ENCODE measurements around the gene MARCHF10. TPM values are rescaled to one million over a fixed set of nuclear protein-coding genes. Genes with fewer than 3 reads are reported as not detected.

Gene MARCHF10
- polyA plus RNA-seq, 3 donors, result not detected

GRCh38 chr17:62684179-62684578 is 123.9 kb downstream of the MARCHF10 start:
- Histone ChIP-seq H2AFZ (ENCODE audit: insufficient read depth, low read depth, low read length, poor library complexity, severe bottlenecking) (no peak overlapping the region), H3K4me3 (replicated peaks in 1 of 3; ENCODE audit: low read depth in 2 of 3, low read length in 3 of 3) (no peak overlapping the region), H3K9me3 (replicated peaks in 1 of 2; ENCODE audit: control insufficient read depth in 1 of 2, insufficient read depth in 1 of 2, low read length in 2 of 2) (no peaks in the 10 kb centered on the region), H3K27me3 (ENCODE audit: control insufficient read depth in 2 of 2, insufficient read depth in 2 of 2, low read length in 2 of 2) (no peaks in the 10 kb centered on the region), H3K27ac (ENCODE audit: low read depth in 1 of 2, low read length in 2 of 2) (no peak overlapping the region), H3K4me1 (ENCODE audit: control insufficient read depth in 1 of 2, insufficient read depth in 2 of 2, low read length in 2 of 2) (no peaks in the 10 kb centered on the region), H3K79me2 (ENCODE audit: insufficient read depth, low read length) (no peaks in the 10 kb centered on the region), H3K36me3 (replicated peaks in 1 of 2; ENCODE audit: control insufficient read depth in 1 of 2, insufficient read depth in 2 of 2, low read length in 2 of 2) (no peaks in the 10 kb centered on the region), H4K20me1 (ENCODE audit: insufficient read depth, low read length) (no peaks in the 10 kb centered on the region), H3K4me2 (replicated peaks; ENCODE audit: extremely low read depth, low read length, poor library complexity, severe bottlenecking) (no peak overlapping the region), H3K9ac (ENCODE audit: insufficient read depth, low read length, poor library complexity, severe bottlenecking) (no peak overlapping the region)
- Mint-ChIP-seq H3K27ac (no peak overlapping the region), H3K36me3 (no peaks in the 10 kb centered on the region), H3K4me3 (no peak overlapping the region), H3K27me3 (ENCODE audit: low read depth in 3 of 3) (no peaks in the 10 kb centered on the region), H3K9me3 (peaks cover 0 to 3% (median 0%) of the 10 kb centered on the region in 7 donors), H3K4me1 (no peaks in the 10 kb centered on the region)
- no peak for DNase-seq
- TF ChIP-seq, protein P1, sequence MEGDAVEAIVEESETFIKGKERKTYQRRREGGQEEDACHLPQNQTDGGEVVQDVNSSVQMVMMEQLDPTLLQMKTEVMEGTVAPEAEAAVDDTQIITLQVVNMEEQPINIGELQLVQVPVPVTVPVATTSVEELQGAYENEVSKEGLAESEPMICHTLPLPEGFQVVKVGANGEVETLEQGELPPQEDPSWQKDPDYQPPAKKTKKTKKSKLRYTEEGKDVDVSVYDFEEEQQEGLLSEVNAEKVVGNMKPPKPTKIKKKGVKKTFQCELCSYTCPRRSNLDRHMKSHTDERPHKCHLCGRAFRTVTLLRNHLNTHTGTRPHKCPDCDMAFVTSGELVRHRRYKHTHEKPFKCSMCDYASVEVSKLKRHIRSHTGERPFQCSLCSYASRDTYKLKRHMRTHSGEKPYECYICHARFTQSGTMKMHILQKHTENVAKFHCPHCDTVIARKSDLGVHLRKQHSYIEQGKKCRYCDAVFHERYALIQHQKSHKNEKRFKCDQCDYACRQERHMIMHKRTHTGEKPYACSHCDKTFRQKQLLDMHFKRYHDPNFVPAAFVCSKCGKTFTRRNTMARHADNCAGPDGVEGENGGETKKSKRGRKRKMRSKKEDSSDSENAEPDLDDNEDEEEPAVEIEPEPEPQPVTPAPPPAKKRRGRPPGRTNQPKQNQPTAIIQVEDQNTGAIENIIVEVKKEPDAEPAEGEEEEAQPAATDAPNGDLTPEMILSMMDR (IDR thresholded peaks at IDR 0.05), result no peak
- intact Hi-C loops (cut with micrococcal nuclease), result no loop called here
- WGBS (ENCODE audit: insufficient coverage), result 100% methylated on average over 1 of the region's 4 CpGs

DNA sequence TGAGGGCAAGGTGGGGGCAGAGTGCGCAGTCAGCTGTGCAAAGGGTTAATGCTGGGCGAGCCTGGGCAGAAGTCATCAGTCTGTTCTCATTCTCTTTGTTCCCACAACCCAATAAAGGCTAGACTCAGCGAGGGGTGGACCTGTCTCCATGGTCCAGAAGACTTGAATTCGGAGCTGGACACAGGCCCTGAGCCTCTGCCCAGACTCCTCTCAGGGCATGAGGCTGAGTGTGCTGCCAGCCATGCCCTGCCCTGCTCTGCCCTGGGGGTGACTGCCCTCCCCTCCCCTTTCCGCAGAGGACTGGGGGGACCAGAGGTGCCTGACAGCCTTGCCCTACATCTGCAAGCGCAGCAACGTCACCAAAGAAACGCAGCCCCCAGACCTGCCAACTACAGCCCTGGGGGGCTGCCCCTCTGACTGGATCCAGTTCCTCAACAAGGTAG is 126.2 kb downstream of the MARCHF10 start:
- Histone ChIP-seq H3K36me3 (replicated peaks in 1 of 2; ENCODE audit: control insufficient read depth in 1 of 2, insufficient read depth in 2 of 2, low read length in 2 of 2) (no peaks in the 10 kb centered on the region), H3K79me2 (ENCODE audit: insufficient read depth, low read length) (no peaks in the 10 kb centered on the region), H3K4me1 (ENCODE audit: control insufficient read depth in 1 of 2, insufficient read depth in 2 of 2, low read length in 2 of 2) (no peaks in the 10 kb centered on the region), H3K4me2 (replicated peaks; ENCODE audit: extremely low read depth, low read length, poor library complexity, severe bottlenecking) (no peak overlapping the region), H2AFZ (ENCODE audit: insufficient read depth, low read depth, low read length, poor library complexity, severe bottlenecking) (no peak overlapping the region), H3K9me3 (replicated peaks in 1 of 2; ENCODE audit: control insufficient read depth in 1 of 2, insufficient read depth in 1 of 2, low read length in 2 of 2) (no peaks in the 10 kb centered on the region), H4K20me1 (ENCODE audit: insufficient read depth, low read length) (no peaks in the 10 kb centered on the region), H3K27ac (ENCODE audit: low read depth in 1 of 2, low read length in 2 of 2) (no peak overlapping the region), H3K4me3 (replicated peaks in 1 of 3; ENCODE audit: low read depth in 2 of 3, low read length in 3 of 3) (no peak overlapping the region), H3K27me3 (ENCODE audit: control insufficient read depth in 2 of 2, insufficient read depth in 2 of 2, low read length in 2 of 2) (no peaks in the 10 kb centered on the region), H3K9ac (ENCODE audit: insufficient read depth, low read length, poor library complexity, severe bottlenecking) (no peak overlapping the region)
- Mint-ChIP-seq H3K4me1 (no peaks in the 10 kb centered on the region), H3K36me3 (no peaks in the 10 kb centered on the region), H3K9me3 (peaks cover 0 to 3% (median 0%) of the 10 kb centered on the region in 7 donors), H3K27me3 (ENCODE audit: low read depth in 3 of 3) (no peaks in the 10 kb centered on the region), H3K27ac (no peak overlapping the region), H3K4me3 (no peak overlapping the region)
- no peak for DNase-seq
- TF ChIP-seq, protein P1 (IDR thresholded peaks at IDR 0.05), result no peak
- WGBS (ENCODE audit: insufficient coverage), result 100% methylated on average over 4 of the region's 8 CpGs
- intact Hi-C loops (cut with micrococcal nuclease), result no loop called here

Data from CD14-positive monocyte (primary cell).